Stimulated activated CD4-positive, alpha-beta T cell treated with anti-CD3 and anti-CD28 coated beads, Interleukin-4, amount 100 ng/mL, for 24 hours (primary cell): ENCODE measurements around the gene EEF2K.

Source experiments
- DNase-seq: peaks from one replicate; pipeline ENCODE4 v3.0.0-alpha.2; 2020

The EEF2K gene

DNA sequence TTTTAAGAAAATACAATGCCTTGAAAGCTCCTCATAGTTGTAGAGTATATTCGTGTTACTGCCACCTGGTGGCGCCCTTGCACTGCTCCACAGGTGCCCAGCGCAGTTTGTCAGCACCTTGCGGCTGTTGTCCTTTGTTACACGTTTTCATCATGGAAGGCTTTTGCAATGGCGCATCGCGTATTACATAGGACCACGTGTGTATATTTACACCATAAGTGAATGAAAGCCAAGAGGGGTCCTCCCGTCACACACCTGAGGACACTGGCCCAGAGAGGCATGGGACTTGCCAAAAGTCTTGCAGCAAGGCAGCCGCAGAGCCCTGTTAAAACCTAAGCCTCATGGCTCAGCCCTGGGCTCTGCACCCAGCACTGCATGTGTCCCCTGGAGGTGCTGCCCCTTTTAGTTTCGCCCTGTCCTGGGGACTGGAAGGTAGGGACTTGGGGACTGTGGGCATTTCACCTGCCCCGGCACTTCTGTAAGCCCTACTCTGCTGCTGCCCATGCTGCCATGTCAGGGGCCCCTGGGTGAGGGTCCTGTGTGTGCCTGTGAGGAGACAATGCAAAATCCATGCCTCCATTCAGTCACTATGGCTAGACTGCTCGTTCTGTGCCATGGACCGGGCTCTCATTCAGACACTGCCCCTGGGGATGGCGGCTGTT is 115.4 kb downstream of the EEF2K start:
- DNase-seq: peak; percentile 72

DNA sequence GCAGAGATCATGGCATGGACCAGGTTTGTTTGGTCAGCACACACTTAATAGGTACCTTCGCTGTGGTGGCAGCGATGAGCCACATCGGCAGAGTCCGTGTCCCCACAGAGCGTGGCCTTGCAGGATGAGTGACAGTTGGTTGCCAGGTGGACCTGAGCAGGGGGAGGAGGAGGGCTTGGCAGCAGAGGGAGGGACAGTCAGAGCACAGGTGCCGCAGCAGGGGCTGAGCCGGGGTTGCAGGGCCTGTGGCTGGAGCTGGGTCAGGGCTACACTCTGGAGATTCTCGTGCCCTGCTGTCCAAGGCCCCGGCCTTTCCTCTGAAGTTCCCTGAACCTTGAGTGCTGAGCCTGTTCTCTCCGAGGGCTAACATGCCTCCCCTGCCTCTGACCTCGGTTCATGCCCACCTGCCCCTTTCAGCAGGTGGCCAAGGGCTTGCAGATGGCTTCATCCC is 116.0 kb downstream of the EEF2K start:
- no peak for DNase-seq

DNA sequence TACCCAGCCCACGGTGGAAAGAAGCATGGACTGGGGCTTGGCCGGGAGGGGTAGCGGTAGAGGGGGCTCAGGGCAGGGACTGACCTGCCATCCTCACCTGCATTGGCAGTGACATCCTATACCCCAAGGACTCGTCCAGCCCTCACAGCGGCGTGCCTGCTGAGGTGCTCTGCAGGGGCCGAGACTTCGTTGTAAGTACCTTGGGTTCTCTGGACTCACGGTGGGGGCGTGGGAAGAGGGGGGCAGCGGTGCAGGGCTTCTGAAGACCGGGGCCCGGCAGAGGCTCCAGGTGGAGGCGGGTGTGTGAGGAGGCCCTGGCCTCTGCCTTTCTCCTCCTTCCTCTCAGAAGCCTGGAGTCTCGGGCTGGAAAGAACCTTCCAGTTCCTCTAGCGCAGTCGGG is 116.7 kb downstream of the EEF2K start:
- no peak for DNase-seq

DNA sequence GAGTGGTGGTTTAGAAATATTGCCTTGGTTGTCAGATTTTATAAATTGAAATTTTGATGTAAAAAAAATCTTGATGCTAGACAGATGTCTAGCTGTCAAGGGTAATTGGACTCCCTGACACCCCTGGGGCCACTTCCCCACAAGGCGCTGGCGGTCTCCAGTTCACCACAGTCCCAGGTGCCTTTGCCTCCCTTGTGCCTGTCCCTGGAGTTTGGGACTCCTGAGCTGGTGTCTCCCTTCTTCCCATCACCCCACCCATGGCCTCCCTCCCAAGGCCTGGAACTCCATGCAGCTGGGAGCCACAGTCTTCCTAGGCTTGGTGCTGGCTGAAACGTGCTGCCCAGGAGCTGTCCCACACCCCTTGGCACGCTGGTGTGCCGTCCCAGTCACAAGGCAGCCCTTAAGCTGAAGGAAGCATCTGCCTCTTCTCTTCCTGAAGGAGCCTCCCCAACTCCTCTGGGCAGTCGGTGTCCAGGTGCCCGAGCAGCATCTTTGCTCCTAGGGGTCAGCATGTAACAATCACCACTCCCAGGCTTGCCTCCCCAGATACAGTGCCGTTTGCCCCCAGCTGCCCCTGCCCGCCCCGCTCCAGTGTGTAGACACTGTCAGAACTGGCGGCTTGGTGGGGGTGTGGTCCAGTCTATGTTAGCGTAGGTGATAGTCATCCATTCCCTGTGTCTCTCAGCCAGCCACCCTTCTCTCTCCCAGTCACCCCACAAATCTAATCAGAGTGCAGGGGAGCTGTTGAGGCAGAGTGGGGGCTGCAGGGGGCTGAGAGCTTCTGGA is 117.3 kb downstream of the EEF2K start:
- DNase-seq: no peak

GRCh38 chr16:22323959-22324786 is 118.1 kb downstream of the EEF2K start:
- DNase-seq: no peak

GRCh38 chr16:22324787-22325597 is 118.9 kb downstream of the EEF2K start:
- DNase-seq: no peak

DNA sequence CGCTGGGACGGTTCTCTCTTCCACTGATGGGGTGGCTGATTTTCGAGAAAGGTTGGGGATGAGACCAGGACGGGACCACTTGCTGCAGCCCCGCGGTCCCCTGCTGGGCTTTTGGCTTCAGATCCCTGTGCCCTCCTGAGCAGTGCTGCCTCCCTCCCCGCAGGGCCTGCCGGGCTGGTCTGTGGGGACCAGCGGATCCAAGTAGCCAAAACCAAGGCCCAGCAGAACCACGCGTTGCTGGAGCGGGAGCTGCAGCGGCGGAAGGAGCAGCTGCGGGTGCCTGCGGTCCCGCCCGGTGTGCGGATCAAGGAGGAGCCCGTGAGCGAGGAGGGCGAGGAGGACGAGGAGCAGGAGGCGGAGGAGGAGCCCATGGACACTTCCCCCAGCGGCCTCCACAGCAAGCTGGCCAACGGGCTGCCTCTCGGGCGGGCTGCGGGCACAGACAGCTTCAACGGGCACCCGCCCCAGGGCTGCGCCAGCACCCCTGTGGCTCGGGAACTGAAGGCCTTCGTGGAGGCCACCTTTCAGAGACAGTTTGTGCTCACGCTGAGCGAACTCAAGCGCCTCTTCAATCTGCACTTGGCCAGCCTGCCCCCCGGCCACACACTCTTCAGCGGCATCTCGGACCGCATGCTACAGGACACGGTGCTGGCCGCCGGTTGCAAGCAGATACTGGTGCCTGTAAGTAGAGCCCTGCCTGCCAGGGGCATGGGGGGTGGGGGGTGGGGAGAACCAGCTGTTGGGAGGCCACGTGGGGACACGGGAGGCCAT is 119.7 kb downstream of the EEF2K start:
- no peak for DNase-seq

DNA sequence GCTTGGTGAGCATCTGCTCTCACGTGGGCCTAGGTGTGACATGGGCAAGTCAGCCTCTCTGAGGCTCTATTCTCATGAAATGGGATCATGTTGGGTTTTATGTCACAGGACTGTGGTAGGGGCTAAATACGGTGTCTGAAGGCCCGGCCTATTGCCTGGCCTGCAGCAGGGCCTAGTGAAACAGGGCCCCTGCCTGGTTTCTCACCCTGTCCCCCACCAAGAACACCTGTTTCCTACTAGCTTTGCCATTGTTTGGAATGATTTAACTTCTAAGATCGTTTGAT is 120.2 kb downstream of the EEF2K start:
- DNase-seq: no peak

DNA sequence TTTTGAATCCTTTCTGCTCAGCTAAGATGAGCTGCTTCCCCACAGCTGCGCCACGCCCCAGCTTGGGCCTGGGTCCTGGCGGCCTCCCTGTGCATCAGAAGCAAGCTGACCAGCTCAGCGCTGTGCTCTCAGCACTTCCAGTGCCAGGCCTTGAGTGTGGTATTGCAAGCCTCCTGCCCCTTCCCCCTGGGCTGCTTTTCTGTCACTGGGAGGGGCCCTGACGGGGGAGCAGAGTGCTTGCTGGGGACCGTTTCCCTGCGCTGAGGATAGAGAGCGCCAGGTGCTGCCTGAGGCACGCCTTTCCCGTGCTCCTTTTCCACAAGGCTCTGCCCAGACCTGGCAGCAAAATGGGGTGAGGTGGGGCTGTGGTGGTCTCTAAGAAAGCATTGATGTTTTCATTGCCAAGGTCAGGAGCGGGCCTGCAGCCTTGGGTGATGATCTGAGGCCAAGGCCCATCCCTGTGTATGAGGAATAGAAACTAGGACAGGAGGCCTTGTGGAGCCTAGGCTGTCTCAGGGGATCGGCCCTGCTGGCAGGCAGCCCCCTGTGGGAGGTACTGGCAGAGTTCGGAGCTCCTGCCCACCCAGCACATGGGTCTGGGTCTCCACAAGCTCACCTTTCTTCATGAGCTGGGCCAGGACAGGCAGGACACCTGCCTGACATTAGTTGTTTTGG is 120.8 kb downstream of the EEF2K start:
- DNase-seq: no peak

DNA sequence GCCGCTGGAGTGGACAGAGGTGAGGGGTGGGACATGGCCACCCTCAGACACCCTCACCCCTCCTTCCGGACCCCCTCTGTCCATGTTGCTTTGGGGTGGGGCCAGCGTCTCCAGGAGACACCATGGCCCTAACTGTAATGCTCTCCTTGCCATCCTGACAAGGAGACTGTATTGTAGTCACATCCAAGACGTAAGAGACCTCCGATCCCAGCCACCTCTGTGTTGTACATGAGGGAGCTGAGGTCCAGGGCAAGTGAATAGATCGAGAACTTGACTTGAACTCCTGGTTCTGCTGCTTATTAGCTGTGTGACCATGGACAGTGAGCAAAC is 121.3 kb downstream of the EEF2K start:
- DNase-seq: no peak

GRCh38 chr16:22328081-22328725 is 122.1 kb downstream of the EEF2K start:
- no peak for DNase-seq

- no peak for DNase-seq
These were observed 123.2 kb downstream of the EEF2K start for GRCh38 chr16:22329199-22329695.

GRCh38 chr16:22330326-22330725 is 124.2 kb downstream of the EEF2K start:
- no peak for DNase-seq

DNA sequence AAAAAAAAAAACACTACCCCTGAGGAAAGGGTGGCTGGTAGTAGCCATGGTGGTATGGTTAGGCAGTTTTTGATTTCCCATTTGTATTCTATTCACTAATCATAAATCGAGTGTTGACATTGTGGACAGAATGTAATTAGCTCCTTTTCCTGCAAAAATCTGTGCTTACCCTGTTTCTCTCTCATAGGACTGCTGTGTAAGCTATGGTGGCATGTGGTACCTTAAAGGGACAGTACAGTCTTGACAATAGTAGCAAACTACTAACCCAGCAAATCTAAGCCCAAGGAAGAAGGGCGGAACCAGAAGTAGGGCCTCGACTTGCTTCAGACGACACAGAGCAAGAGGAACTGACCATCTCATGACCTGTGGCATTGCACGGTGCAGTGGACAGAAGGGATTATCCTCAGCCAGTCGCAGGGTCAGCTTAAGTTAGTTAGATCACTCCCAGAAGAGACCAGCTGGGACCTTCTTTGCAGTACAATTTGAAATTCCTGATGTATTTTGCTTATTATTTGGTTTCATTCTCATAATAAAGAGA is 127.4 kb downstream of the EEF2K start:
- DNase-seq: no peak

DNA sequence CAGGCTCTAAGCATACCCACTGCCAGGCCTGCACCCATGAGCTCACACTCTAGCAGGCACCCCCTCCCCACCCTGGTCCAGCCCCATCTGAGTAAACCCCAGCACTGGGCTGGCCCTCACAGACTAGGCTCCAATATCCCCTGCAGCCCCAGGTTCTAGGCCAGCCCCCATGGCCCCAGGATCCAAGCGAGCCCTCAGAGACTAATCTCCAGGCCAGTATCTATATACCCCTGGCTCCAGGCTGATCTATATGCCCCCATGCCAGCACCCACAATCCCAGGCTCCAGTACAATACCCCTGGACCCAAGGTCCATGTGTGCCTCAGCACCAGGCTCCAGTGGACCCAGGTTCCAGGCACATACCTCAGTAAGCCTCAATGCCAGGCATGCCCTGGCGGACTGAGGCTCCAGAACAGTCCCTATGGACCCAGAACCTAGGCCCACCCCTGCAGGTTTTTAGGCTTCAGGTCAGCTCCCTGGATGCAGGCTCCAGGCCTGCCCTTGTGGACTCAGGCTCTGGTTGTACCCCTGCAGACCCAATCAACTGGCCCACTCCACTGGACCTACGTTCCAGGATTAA is 129.7 kb downstream of the EEF2K start:
- DNase-seq: no peak

DNA sequence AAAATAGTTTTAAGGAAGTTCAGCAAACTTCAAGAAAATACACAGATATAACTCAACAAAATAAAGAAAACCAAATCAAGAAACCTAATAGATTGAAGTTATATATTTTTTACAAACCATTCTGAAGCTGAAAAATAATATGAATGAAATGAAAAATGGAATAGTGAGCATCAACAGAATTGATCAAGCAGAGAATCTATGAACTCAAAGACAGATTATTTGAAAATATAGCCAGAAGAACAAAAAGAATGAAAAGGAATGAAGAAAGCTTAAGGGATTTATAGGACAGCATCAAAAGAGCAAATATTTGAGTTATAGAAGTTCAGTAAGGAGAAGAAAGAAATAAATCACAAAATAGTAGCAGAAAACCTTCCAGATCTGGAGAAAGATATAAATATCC is 130.5 kb downstream of the EEF2K start:
- no peak for DNase-seq

GRCh38 chr16:22337045-22337444 is 131.0 kb downstream of the EEF2K start:
- no peak for DNase-seq

DNA sequence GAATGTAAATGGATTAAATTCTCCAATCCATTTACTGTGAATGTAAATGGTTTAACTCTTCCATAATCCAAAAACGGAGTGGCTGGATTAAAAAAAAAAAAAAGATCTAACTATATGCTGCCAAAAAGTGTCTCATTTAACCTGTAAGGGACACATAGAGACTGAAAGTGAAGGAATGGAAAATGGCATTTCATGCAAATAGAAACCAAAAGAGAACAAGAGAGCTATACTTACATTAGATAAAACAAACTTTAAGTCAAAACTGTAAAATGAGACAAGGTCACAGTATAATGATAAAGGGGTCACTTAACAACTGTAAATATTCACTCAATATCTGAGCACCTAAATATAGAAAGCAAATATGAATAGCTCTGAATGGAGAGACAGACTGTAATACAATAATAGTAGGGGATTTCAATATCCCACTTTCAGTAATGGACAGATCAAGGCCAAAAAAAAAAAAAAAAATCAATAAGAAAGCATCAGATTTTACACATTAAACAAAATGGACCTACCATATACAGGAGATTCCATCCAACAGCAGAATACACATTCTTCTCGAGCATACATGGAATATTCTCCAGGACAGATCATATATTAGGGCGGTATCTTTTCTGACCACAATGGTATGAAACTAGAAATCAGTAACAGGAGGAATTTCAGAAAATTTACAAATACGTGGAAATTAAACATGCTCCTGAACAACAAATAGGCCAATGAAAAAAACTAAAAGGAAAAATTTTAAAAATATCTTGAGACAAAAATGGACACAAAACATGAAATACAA is 132.0 kb downstream of the EEF2K start:
- no peak for DNase-seq
